HCT116 (cell line): ENCODE results near the gene FADS1. TPM values are rescaled to one million over a fixed set of nuclear protein-coding genes. Genes with fewer than 3 reads are reported as not detected.

ENCODE experiments used
- ATAC-seq: fragments of 200-7000 bp; cut with Tn5 transposase; 2 replicates; pipeline ENCODE4 v1.9.1; 2020; ENCODE audit warnings: mild to moderate bottlenecking, moderate library complexity
- BruUV-seq: library from RNA; stranded (reverse); fragments of 400-500 nt; replicated peaks from 2 replicates; lab custom pipeline; 2021; lab: Mats Ljungman, UMichigan
- CTCF ChIA-PET: fragments of 300-600 bp; sonication (Branson Sonifier 250); formaldehyde crosslinking; loops from one replicate; lab custom pipeline; 2021; ENCODE audit warnings: antibody characterized with exemption; lab: Charles Lee
- POLR2A ChIA-PET: fragments of 300-600, 350-600 bp; sonication (Branson Sonifier 250); formaldehyde crosslinking; loops from one replicate; lab custom pipeline; 2021; ENCODE audit warnings: antibody characterized with exemption; lab: Charles Lee
- RAD21 ChIA-PET, 2 experiments: fragments of 300-600 bp; sonication (Branson Sonifier 250); formaldehyde crosslinking; loops; one replicate each; lab custom pipeline; 2023; ENCODE audit warnings: low total read pairs in 2 of 2; ENCODE audit not compliant: uncharacterized antibody in 2 of 2, unreplicated experiment in 2 of 2, low non-redundant PET in 1 of 2; lab: Charles Lee
- DNase-seq: peaks from one replicate; pipeline ENCODE4 v3.0.0-alpha.2; 2010; ENCODE audit warnings: low read depth, low spot score
- H2AFZ ChIP-seq: fragments of 200-600 bp; shearing (Covaris generic), sonication (generic); 2 replicates; pipeline ENCODE4 v1.6.1; 2017; ENCODE audit warnings: low read depth, mixed run types, mixed read lengths, antibody characterized with exemption, low read length; ENCODE audit not compliant: poor library complexity, severe bottlenecking
- H3K27ac ChIP-seq: 2 replicates; pipeline ENCODE4 v1.5.1; 2012; ENCODE audit warnings: low read depth, low read length
- H3K27me3 ChIP-seq: fragments of 200-600 bp; sonication (generic); 2 replicates; pipeline ENCODE4 v1.6.1; 2016; ENCODE audit warnings: mixed run types, low read length, mixed read lengths; ENCODE audit not compliant: insufficient read depth
- H3K36me3 ChIP-seq, 2 experiments: fragments of 200-500 bp in 1 of 2; fragments of 200-600 bp in 1 of 2; sonication (Bioruptor generic) in 1 of 2; sonication (generic) in 1 of 2; 2 replicates each; pipeline versions ENCODE4 v1.5.1 to v1.6.1; 2014 to 2016; ENCODE audit warnings: low read length in 2 of 2, inconsistent platforms in 1 of 2, mixed read lengths in 1 of 2, mixed run types in 1 of 2; ENCODE audit not compliant: insufficient read depth in 2 of 2, control insufficient read depth in 1 of 2
- H3K4me1 ChIP-seq, 2 experiments: fragments of 200-600 bp in 1 of 2; sonication (generic) in 1 of 2; 2 replicates each; pipeline versions ENCODE4 v1.5.1 to v1.6.1; 2012 to 2017; ENCODE audit warnings: low read length in 2 of 2, inconsistent platforms in 1 of 2, mild to moderate bottlenecking in 1 of 2, mixed read lengths in 1 of 2, mixed run types in 1 of 2, moderate library complexity in 1 of 2; ENCODE audit not compliant: insufficient read depth in 2 of 2, control insufficient read depth in 1 of 2
- H3K4me2 ChIP-seq: fragments of 200-600 bp; sonication (generic); 2 replicates; pipeline ENCODE4 v1.6.1; 2017; ENCODE audit warnings: mixed run types, low read length, mixed read lengths
- H3K4me3 ChIP-seq, 2 experiments: fragments of 200-600 bp in 1 of 2; sonication (generic) in 1 of 2; replicated peaks in 1 of 2; 2 replicates each; pipeline ENCODE4 v1.5.1; 2011 to 2016; ENCODE audit warnings: low read length in 2 of 2, control low read depth in 1 of 2, low read depth in 1 of 2, mild to moderate bottlenecking in 1 of 2, mixed read lengths in 1 of 2, mixed run types in 1 of 2
- H3K79me2 ChIP-seq: fragments of 200-600 bp; sonication (generic); 2 replicates; pipeline ENCODE4 v1.6.1; 2017; ENCODE audit warnings: mild to moderate bottlenecking, mixed run types, low read length, moderate library complexity, mixed read lengths; ENCODE audit not compliant: insufficient read depth
- H3K9ac ChIP-seq: fragments of 200-600 bp; sonication (generic); 2 replicates; pipeline ENCODE4 v1.6.1; 2016; ENCODE audit warnings: low read length, mixed read lengths
- H3K9me2 ChIP-seq: fragments of 200-600 bp; sonication (generic), shearing (Covaris generic); 2 replicates; pipeline ENCODE4 v1.6.1; 2017; ENCODE audit warnings: mixed run types, mild to moderate bottlenecking, moderate library complexity; ENCODE audit not compliant: insufficient read depth
- H3K9me3 ChIP-seq, 2 experiments: fragments of 200-500 bp in 1 of 2; fragments of 200-600 bp in 1 of 2; sonication (Bioruptor generic) in 1 of 2; sonication (generic) in 1 of 2; 2 replicates each; pipeline ENCODE4 v1.6.1; 2014 to 2017; ENCODE audit warnings: low read length in 2 of 2, mixed read lengths in 2 of 2, inconsistent platforms in 1 of 2, low read depth in 1 of 2, mild to moderate bottlenecking in 1 of 2, mixed run types in 1 of 2, moderate library complexity in 1 of 2; ENCODE audit not compliant: control insufficient read depth in 1 of 2, insufficient read depth in 1 of 2
- H4K20me1 ChIP-seq: fragments of 200-600 bp; sonication (generic), shearing (Covaris generic); 2 replicates; pipeline ENCODE4 v1.6.1; 2017; ENCODE audit warnings: mixed run types, mild to moderate bottlenecking, moderate library complexity; ENCODE audit not compliant: insufficient read depth
- EZH2 ChIP-seq: fragments of 200-600 bp; sonication (generic); IDR thresholded peaks from 2 replicates; pipeline ENCODE4 v1.6.1; 2017; ENCODE audit warnings: antibody characterized with exemption, mixed run types
- EZH2phosphoT487 ChIP-seq: fragments of 200-600 bp; IDR thresholded peaks from 2 replicates; pipeline ENCODE4 v1.6.1; 2018; ENCODE audit warnings: antibody characterized with exemption, borderline replicate concordance
- SP1 ChIP-seq: IDR thresholded peaks from 2 replicates; pipeline ENCODE4 v1.6.1; 2012; ENCODE audit warnings: low read depth
- YY1 ChIP-seq: IDR thresholded peaks from 2 replicates; pipeline ENCODE4 v1.6.1; 2011; ENCODE audit warnings: low read length, low read depth, moderate library complexity, mild to moderate bottlenecking; ENCODE audit not compliant: insufficient replicate concordance; ENCODE audit errors: extremely low read depth
- intact Hi-C: fragments of 100-400 bp; cut with micrococcal nuclease; formaldehyde crosslinking; loops from 2 replicates; pipeline ENCODE4 v1.10.0; 2022
- total RNA-seq: library from RNA; stranded (reverse); gene quantifications from one replicate; pipeline ENCODE4 v1.2.1, GENCODE V29; 2021; ENCODE audit not compliant: unreplicated experiment
- TF ChIP-seq, protein P1 (sequence below): IDR thresholded peaks from 2 replicates; pipeline ENCODE4 v1.6.1; 2011; ENCODE audit warnings: mild to moderate bottlenecking, low read length, moderate library complexity; ENCODE audit not compliant: insufficient replicate concordance; ENCODE audit errors: extremely low read depth

Gene FADS1
- total RNA-seq, 1 experiment from 2014 or later, result 56.6 TPM

GRCh38 chr11:61752925-61753521, 63.8 kb downstream of the FADS1 start:
- BruUV-seq, result no TSS peak
- H2AFZ ChIP-seq, result no peak overlapping the region
- H4K20me1 ChIP-seq, result no peaks in the 10 kb centered on the region
- H3K9me3 ChIP-seq, result no peaks in the 10 kb centered on the region
- ATAC-seq (peak; percentile 13; the same call in 1 of the 2 replicates), DNase-seq (no peak)
- ChIA-PET CTCF (interaction anchor here (0.5 kb wide), 1 partner anchor 43 kb away, joined by 4 read pairs; no protein-coding TSS in a partner anchor), POLR2A (interaction anchor here (0.7 kb wide), 1 partner anchor 39 kb away, joined by 3 read pairs; no protein-coding TSS in a partner anchor), RAD21 (interaction anchor here in 1 of 2 experiments (0.6 kb wide), 1 partner anchor 311 kb away, joined by 3 read pairs; no protein-coding TSS in a partner anchor)
- H3K36me3 ChIP-seq, result no peaks in the 10 kb centered on the region
- H3K27ac ChIP-seq, result peak overlapping the region; percentile 71
- no peaks in the 10 kb centered on the region for H3K9me2 ChIP-seq
- H3K4me3 ChIP-seq, result peak overlapping the region; percentile 63 to 87
- peak overlapping the region; percentile 99 for H3K4me2 ChIP-seq
- TF ChIP-seq EZH2 (no peak), YY1 (no peak), SP1 (no peak), EZH2phosphoT487 (no peak)
- TF ChIP-seq, protein P1, sequence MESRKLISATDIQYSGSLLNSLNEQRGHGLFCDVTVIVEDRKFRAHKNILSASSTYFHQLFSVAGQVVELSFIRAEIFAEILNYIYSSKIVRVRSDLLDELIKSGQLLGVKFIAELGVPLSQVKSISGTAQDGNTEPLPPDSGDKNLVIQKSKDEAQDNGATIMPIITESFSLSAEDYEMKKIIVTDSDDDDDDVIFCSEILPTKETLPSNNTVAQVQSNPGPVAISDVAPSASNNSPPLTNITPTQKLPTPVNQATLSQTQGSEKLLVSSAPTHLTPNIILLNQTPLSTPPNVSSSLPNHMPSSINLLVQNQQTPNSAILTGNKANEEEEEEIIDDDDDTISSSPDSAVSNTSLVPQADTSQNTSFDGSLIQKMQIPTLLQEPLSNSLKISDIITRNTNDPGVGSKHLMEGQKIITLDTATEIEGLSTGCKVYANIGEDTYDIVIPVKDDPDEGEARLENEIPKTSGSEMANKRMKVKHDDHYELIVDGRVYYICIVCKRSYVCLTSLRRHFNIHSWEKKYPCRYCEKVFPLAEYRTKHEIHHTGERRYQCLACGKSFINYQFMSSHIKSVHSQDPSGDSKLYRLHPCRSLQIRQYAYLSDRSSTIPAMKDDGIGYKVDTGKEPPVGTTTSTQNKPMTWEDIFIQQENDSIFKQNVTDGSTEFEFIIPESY, result no peak
- peaks cover 33 to 67% of the 10 kb centered on the region in 2 experiments for H3K4me1 ChIP-seq
- intact Hi-C loops, result loop anchor here (1.0 kb wide), 1 partner anchor 23 kb away; no protein-coding TSS in a partner anchor
- H3K27me3 ChIP-seq, result no peaks in the 10 kb centered on the region
- peaks cover 49% of the 10 kb centered on the region; the same call in 1 of the 2 replicates for H3K79me2 ChIP-seq
- H3K9ac ChIP-seq, result peak overlapping the region; percentile 82
